Gastrocnemius medialis (tissue), 4 donors: ENCODE measurements around the gene RNU5B-1. TPM values are rescaled to one million over a fixed set of nuclear protein-coding genes. Genes with fewer than 3 reads are reported as not detected.

Experiments used
- ATAC-seq, 2 donors: fragments of 150-250 bp; one replicate each; pipeline ENCODE4 v1.9.1; 2016
- DNase-seq, 2 donors: peaks; one replicate each; pipeline ENCODE4 v3.0.0-alpha.2; 2019
- H3K27ac ChIP-seq, 4 donors: fragments of 200-600 bp; sonication (generic); 1 replicate in 1 of 4; 2 replicates in 3 of 4; pipeline ENCODE4 v1.5.1; 2016 to 2018; ENCODE audit warnings: mild to moderate bottlenecking in 2 of 4, moderate library complexity in 1 of 4
- H3K27me3 ChIP-seq, 3 donors: fragments of 200-600 bp; sonication (generic) in 2 of 3; 1 replicate in 1 of 3; 2 replicates in 2 of 3; pipeline versions ENCODE4 v1.5.1 to v1.6.0; 2016 to 2019; ENCODE audit warnings: mild to moderate bottlenecking in 1 of 3, moderate library complexity in 1 of 3
- H3K36me3 ChIP-seq, 2 donors: fragments of 200-600 bp; sonication (generic) in 1 of 2; one replicate each; pipeline ENCODE4 v1.5.1; 2017 to 2018
- H3K4me1 ChIP-seq, 2 donors: fragments of 200-600 bp; sonication (generic) in 1 of 2; one replicate each; pipeline ENCODE4 v1.5.1; 2016 to 2017; ENCODE audit warnings: mild to moderate bottlenecking in 2 of 2
- H3K4me3 ChIP-seq, 4 donors: fragments of 200-600 bp; sonication (generic) in 3 of 4; 1 replicate in 1 of 4; 2 replicates in 3 of 4; pipeline ENCODE4 v1.5.1; 2016 to 2019; ENCODE audit warnings: mild to moderate bottlenecking in 2 of 4
- H3K9me3 ChIP-seq, 3 donors: fragments of 200-600 bp; sonication (generic) in 2 of 3; 1 replicate in 1 of 3; 2 replicates in 2 of 3; pipeline ENCODE4 v1.5.1; 2016 to 2019
- POLR2A ChIP-seq, 2 donors: fragments of 450-650 bp; IDR thresholded peaks; one replicate each; pipeline ENCODE4 v1.6.1; 2017; ENCODE audit warnings: antibody characterized with exemption in 2 of 2, mild to moderate bottlenecking in 2 of 2, moderate library complexity in 2 of 2
- in situ Hi-C, 4 donors: fragments of 200-750 bp; cut with MboI; loops; one replicate each; pipeline versions ENCODE4 v1.15.0 to v1.8.0; 2017; ENCODE audit warnings: low sequenced_read_pairs in 4 of 4
- intact Hi-C: fragments of 100-400 bp; cut with DNase I; formaldehyde crosslinking; loops from one replicate; pipeline ENCODE4 v1.15.1; 2023; ENCODE audit warnings: low total_unique reads
- total RNA-seq, 4 donors: library from RNA; depleted of rRNA; stranded (reverse); fragments of >200 nt; gene quantifications; one replicate each; pipeline versions ENCODE4 v1.1.0 to v1.2.3, GENCODE V29; 2016
- TF ChIP-seq, protein P1 (sequence below), 5 experiments: fragments of 450-650 bp in 3 of 5; fragments of 200-600 bp in 2 of 5; sonication (generic) in 2 of 5; IDR thresholded peaks in 4 of 5; conservative IDR thresholded peaks in 1 of 5; 1 replicate in 4 of 5; 2 replicates in 1 of 5; pipeline ENCODE4 v1.5.1; 2016 to 2019; ENCODE audit warnings: antibody characterized with exemption in 5 of 5, mild to moderate bottlenecking in 3 of 5, moderate library complexity in 3 of 5

Gene RNU5B-1
- total RNA-seq, 4 donors from 2014 or later = not detected

DNA sequence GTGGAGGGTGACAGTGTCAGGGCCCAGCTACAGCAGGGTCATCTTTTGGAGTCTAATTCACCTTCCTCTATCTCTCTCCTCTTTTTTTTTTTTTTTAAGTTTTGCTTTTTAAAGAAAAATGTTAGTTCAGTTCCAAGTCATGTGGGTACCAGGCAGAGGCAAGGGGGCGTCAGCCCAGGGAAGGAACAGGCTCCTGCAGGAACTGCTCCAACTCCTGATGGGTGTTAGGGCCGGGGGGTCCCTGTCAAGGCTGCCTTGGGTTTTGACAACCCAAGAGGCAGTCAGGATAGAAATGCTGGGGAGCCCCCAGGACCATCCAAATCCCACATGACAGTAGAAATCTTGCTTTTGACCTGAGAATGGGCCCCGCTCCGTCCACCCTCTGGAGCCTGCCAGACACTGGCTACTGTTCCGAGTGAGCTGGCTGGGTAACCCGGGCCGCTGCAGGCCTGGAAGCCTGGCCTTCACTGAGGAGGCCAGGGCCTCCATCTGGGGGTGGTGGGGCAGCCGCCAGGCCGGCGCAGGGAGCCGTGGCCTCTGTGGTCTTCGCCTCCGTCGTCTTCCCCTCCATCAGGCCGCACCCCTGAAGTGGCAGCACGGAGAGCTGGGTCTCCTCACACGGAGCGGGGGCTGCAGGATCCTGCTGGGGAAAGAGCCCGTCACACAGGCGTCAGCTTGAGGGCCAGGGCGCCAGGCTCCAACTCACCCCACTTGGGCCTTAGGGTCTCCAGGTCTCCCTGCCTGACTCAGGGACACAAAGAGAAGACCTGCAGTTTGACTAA, 24.2 kb downstream of the RNU5B-1 start:
- TF ChIP-seq, protein P1, sequence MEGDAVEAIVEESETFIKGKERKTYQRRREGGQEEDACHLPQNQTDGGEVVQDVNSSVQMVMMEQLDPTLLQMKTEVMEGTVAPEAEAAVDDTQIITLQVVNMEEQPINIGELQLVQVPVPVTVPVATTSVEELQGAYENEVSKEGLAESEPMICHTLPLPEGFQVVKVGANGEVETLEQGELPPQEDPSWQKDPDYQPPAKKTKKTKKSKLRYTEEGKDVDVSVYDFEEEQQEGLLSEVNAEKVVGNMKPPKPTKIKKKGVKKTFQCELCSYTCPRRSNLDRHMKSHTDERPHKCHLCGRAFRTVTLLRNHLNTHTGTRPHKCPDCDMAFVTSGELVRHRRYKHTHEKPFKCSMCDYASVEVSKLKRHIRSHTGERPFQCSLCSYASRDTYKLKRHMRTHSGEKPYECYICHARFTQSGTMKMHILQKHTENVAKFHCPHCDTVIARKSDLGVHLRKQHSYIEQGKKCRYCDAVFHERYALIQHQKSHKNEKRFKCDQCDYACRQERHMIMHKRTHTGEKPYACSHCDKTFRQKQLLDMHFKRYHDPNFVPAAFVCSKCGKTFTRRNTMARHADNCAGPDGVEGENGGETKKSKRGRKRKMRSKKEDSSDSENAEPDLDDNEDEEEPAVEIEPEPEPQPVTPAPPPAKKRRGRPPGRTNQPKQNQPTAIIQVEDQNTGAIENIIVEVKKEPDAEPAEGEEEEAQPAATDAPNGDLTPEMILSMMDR (IDR thresholded peaks at IDR 0.05 in 4 of 5, conservative IDR thresholded peaks at IDR 0.05 in 1 of 5) = no peak
- TF ChIP-seq POLR2A (IDR thresholded peaks at IDR 0.05) = no peak
- intact Hi-C loops = no loop called here
- ATAC-seq = no peak

DNA sequence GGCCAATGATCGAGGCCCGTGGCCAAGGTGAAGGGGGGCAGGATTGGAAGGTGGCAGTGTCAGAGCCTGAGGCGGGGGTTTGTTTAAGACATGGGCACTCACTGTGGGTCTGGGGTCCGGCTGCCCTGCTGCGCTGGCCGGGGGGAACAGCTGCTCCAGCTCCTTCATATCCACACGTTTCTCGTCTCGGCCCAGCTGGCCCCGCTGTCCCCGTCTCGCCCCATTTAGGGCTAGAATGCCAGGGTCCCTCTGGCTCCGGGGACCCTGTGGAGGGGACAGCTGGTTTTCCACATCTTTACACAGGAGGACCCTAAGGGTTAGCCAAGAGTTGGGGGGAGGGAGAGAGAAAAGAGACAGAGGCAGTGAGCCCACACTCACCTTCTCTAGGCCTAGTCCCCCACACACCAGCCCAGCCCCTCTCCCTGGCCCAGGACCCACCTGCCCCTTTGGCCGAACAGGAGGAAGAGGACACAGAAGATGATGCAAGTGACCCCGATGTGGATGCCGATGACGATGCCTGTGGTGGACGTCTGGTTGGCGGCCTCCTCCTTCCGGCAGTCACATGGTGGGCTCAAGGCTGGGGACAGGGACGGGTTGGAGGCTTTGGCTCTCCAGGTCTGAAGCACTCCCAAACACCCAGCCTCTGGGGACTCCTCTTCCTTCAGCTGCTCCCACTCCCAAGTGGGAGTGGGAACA, 25.0 kb downstream of the RNU5B-1 start:
- no peaks in the 10 kb centered on the region for H3K9me3 ChIP-seq
- DNase-seq (no peak), ATAC-seq (no peak)
- H3K36me3 ChIP-seq = no peaks in the 10 kb centered on the region
- no peaks in the 10 kb centered on the region for H3K27me3 ChIP-seq
- no peaks in the 10 kb centered on the region for H3K4me1 ChIP-seq
- intact Hi-C loops = no loop called here
- in situ Hi-C loops = no loop called here
- TF ChIP-seq POLR2A (IDR thresholded peaks at IDR 0.05) = no peak
- no peak overlapping the region for H3K27ac ChIP-seq
- no peak overlapping the region for H3K4me3 ChIP-seq

More for the DNA sequence above, 24.2 kb downstream of the RNU5B-1 start:
- Histone ChIP-seq H3K36me3 (no peaks in the 10 kb centered on the region), H3K4me1 (no peaks in the 10 kb centered on the region), H3K27me3 (no peaks in the 10 kb centered on the region), H3K4me3 (no peak overlapping the region), H3K9me3 (no peaks in the 10 kb centered on the region), H3K27ac (no peak overlapping the region)
- in situ Hi-C loops = no loop called here
- DNase-seq = no peak

DNA sequence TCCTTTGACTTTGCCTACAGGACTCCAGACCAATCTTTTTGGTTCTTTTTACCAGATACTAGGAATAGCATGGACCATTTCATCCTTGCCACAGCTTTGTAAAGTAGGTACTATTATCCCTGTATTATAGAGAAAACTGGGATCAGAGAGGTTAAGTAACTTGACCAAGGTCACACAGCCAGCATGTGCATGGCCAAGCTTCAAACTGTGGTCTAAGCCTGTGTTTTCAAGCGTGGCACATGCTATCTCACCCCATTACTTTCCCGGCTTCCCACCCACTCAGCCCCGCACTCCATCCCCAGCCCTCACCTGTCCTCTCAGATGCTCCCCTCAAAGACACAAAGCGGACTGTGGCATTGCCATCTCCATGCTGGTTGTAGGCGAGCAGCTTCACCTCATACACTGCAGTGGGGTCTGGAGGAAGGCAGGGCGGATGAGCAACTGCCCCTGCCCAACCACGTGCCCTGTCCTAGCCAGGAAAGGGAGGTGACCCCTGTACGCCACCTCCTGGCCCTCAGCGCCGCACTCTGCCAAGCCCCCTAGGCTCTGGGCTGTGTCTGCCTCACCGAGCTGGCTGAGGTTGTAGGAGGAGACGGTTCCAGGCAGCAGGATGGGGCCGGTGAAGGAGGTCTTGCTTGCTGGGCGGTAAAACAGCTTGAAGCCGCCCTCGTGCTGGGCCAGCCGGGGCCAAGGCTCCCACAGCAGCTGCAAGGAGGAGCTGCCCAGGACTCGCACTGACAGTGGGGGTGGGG, 25.7 kb downstream of the RNU5B-1 start:
- H3K36me3 ChIP-seq = no peaks in the 10 kb centered on the region
- no peak overlapping the region for H3K27ac ChIP-seq
- ATAC-seq (no peak), DNase-seq (no peak)
- TF ChIP-seq, protein P1 (IDR thresholded peaks at IDR 0.05 in 4 of 5, conservative IDR thresholded peaks at IDR 0.05 in 1 of 5) = no peak
- no peak for TF ChIP-seq POLR2A (IDR thresholded peaks at IDR 0.05)
- intact Hi-C loops (no loop called here), in situ Hi-C loops (no loop called here)
- no peaks in the 10 kb centered on the region for H3K4me1 ChIP-seq
- H3K27me3 ChIP-seq = no peaks in the 10 kb centered on the region
- H3K9me3 ChIP-seq = no peaks in the 10 kb centered on the region
- H3K4me3 ChIP-seq = no peak overlapping the region

DNA sequence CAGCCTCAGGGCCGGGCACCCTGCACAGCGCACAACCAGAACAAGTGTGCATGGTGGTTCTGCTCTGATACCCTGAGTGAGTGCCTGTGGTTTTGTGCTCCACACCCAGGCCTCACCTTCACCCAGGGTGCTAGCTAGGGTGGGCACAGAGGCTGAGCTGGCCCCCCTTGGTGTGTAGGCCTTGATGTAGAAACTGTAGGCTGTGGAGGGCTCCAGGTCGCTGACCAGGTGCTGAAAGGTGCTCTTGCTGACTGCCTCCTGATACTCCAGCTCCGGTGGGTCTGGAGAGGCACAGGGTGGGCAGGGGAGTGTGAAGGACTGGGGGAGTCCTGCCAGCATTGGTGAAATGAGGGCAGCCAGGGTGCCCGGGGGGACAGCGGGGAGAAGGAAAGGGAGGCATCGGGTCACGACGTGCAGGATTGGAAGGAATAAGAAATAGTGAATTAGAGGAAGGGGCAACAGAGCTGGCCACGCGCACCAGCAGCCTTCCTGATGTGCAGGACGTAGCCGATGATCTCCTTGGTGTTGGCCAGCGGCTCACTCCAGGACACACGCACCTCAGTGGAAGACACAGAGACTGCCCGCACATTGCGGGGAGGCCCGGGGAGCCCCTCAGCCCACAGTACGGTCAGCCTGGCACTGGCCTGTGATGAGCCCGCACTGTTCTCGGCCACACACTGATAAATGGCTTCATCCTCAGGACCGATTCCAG, 26.6 kb downstream of the RNU5B-1 start:
- TF ChIP-seq POLR2A (IDR thresholded peaks at IDR 0.05) = no peak
- TF ChIP-seq, protein P1 (IDR thresholded peaks at IDR 0.05 in 4 of 5, conservative IDR thresholded peaks at IDR 0.05 in 1 of 5) = no peak
- Histone ChIP-seq H3K4me3 (no peak overlapping the region), H3K36me3 (no peaks in the 10 kb centered on the region), H3K9me3 (no peaks in the 10 kb centered on the region), H3K27ac (no peak overlapping the region), H3K4me1 (no peaks in the 10 kb centered on the region), H3K27me3 (no peaks in the 10 kb centered on the region)
- ATAC-seq = no peak
- DNase-seq = no peak
- intact Hi-C loops (no loop called here), in situ Hi-C loops (no loop called here)
